Breast epithelium (tissue), 4 donors: ENCODE measurements around the gene KIF26B. TPM values are rescaled to one million over a fixed set of nuclear protein-coding genes. Genes with fewer than 3 reads are reported as not detected.

Experiments
- DNase-seq, 2 donors: peaks; one replicate each; pipeline ENCODE4 v3.0.0-alpha.2; 2019; ENCODE audit warnings: low spot score in 2 of 2
- H3K27ac ChIP-seq, 2 donors: fragments of 200-600 bp; sonication (generic) in 1 of 2; one replicate each; pipeline ENCODE4 v1.5.1; 2016 to 2019; ENCODE audit warnings: mild to moderate bottlenecking in 1 of 2
- H3K27me3 ChIP-seq, 2 donors: fragments of 200-600 bp; sonication (generic) in 1 of 2; one replicate each; pipeline versions ENCODE4 v1.5.1 to v1.6.0; 2017 to 2019; ENCODE audit warnings: control low read depth in 1 of 2, mild to moderate bottlenecking in 1 of 2
- H3K36me3 ChIP-seq: fragments of 200-600 bp; one replicate; pipeline ENCODE4 v1.5.1; 2019
- H3K4me1 ChIP-seq, 2 donors: fragments of 200-600 bp; sonication (generic); one replicate each; pipeline ENCODE4 v1.5.1; 2016 to 2019; ENCODE audit warnings: control low read depth in 1 of 2
- H3K4me3 ChIP-seq, 3 donors: fragments of 200-600 bp; sonication (generic); 1 replicate in 2 of 3; 2 replicates in 1 of 3; pipeline ENCODE4 v1.5.1; 2016 to 2019; ENCODE audit warnings: mild to moderate bottlenecking in 3 of 3, moderate library complexity in 2 of 3
- H3K9me3 ChIP-seq, 2 donors: fragments of 200-600 bp; sonication (generic) in 1 of 2; one replicate each; pipeline ENCODE4 v1.5.1; 2016 to 2019; ENCODE audit warnings: control low read depth in 1 of 2
- POLR2A ChIP-seq: fragments of 450-650 bp; IDR thresholded peaks from one replicate; pipeline ENCODE4 v1.6.1; 2016; ENCODE audit warnings: antibody characterized with exemption, mild to moderate bottlenecking, moderate library complexity
- POLR2AphosphoS5 ChIP-seq, 3 donors: sonication (generic); formaldehyde crosslinking; IDR thresholded peaks; one replicate each; pipeline ENCODE4 v1.6.1; 2017; ENCODE audit warnings: antibody characterized with exemption in 3 of 3
- intact Hi-C: fragments of 100-400 bp; cut with DNase I; formaldehyde crosslinking; loops from one replicate; pipeline ENCODE4 v1.15.1; 2023; ENCODE audit warnings: low total_unique reads
- total RNA-seq, 3 donors: library from RNA; depleted of rRNA; stranded (reverse); fragments of >200 nt; gene quantifications; one replicate each; pipeline ENCODE4 v1.1.0, GENCODE V29; 2016
- TF ChIP-seq, protein P1 (sequence below), 3 donors: fragments of 450-650 bp; IDR thresholded peaks; one replicate each; pipeline ENCODE4 v1.5.1; 2016 to 2017; ENCODE audit warnings: antibody characterized with exemption in 3 of 3, mild to moderate bottlenecking in 3 of 3, moderate library complexity in 3 of 3

The KIF26B gene
- total RNA-seq, 3 donors from 2014 or later = 0.32 to 1.0 (median 0.33) TPM

DNA sequence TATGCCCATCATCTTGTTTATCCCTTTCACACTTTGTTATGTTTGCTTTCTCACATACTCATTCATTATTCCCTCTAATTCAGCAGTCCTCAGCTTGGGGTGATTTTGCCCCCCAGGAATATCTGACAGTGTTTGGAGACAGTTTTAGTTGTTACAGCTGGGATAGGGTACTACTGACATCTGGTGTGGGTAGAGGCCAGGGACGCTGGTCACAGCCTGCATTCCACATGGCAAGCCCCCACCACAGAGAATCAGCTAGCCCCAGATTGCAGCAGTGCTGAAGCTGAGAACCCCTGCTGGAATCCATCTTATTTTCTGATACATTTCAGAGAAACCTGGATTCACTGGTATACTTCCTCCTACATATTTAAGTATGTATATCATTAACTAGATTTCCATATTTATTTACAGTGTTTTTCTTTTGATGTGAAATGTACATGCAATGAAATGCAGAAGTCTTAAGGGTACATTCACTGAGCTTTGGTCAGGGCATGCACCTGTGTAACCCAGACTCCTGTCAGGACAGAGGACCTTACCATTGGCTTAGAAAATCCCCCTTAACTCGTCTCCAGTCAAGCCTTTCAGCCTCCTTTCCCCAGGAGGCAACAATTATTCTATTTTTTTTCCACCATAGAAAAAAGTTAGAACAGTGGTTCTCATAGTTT is 68.3 kb downstream of the KIF26B start:
- Histone ChIP-seq H3K4me3 (no peak overlapping the region), H3K27ac (no peak overlapping the region), H3K9me3 (no peaks in the 10 kb centered on the region), H3K36me3 (no peaks in the 10 kb centered on the region), H3K27me3 (no peaks in the 10 kb centered on the region), H3K4me1 (no peaks in the 10 kb centered on the region)
- TF ChIP-seq POLR2AphosphoS5 (IDR thresholded peaks at IDR 0.05) = no peak
- TF ChIP-seq POLR2A = no peak
- TF ChIP-seq, protein P1, sequence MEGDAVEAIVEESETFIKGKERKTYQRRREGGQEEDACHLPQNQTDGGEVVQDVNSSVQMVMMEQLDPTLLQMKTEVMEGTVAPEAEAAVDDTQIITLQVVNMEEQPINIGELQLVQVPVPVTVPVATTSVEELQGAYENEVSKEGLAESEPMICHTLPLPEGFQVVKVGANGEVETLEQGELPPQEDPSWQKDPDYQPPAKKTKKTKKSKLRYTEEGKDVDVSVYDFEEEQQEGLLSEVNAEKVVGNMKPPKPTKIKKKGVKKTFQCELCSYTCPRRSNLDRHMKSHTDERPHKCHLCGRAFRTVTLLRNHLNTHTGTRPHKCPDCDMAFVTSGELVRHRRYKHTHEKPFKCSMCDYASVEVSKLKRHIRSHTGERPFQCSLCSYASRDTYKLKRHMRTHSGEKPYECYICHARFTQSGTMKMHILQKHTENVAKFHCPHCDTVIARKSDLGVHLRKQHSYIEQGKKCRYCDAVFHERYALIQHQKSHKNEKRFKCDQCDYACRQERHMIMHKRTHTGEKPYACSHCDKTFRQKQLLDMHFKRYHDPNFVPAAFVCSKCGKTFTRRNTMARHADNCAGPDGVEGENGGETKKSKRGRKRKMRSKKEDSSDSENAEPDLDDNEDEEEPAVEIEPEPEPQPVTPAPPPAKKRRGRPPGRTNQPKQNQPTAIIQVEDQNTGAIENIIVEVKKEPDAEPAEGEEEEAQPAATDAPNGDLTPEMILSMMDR (IDR thresholded peaks at IDR 0.05) = no peak
- intact Hi-C loops = no loop called here
- DNase-seq = no peak

DNA sequence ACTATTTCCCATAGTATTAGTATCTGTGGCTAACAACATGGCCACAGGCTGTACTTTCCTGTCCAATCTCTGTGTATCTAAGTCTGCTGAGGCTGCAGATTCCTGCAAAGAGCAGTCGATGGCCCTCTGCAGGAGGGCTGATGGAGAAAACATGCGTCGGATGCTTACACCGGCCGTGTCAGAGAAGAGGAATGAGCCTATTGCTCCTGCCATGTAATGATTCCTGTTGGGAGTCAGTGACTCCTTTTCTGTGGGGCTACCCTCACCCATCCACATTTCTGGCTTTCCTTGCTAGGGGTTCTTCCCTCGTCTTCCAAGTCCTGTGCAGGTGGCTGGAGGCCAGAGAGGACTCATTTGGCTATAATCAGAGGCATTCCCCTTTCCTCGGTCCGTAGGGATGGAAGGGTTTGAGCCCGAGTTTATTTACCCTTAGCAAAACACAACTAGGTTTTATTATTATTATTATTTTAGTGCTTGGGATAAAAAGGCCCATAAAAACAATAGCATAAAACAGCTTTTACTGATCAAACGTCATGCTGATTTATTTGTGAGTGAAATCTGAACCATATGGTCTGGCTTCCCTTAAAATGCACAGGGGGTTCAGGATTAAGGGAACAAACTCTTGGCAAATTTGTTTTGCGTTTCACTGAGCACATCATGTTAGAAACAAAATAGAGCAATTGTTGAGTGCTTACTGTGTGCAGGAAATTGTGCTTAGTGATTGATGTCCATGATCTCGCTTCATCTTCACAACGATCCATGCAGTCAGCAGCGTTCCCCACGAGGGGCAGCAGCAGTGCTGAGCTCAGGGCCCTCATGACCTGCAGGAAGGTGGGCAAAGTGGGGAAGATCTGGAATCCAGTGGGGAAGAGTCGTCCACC is 70.8 kb downstream of the KIF26B start:
- H3K9me3 ChIP-seq = no peaks in the 10 kb centered on the region
- DNase-seq = no peak
- no peaks in the 10 kb centered on the region for H3K36me3 ChIP-seq
- H3K27ac ChIP-seq = no peak overlapping the region
- TF ChIP-seq POLR2A = no peak
- TF ChIP-seq, protein P1 (IDR thresholded peaks at IDR 0.05) = no peak
- no peak for TF ChIP-seq POLR2AphosphoS5 (IDR thresholded peaks at IDR 0.05)
- no peak overlapping the region for H3K4me3 ChIP-seq
- no peaks in the 10 kb centered on the region for H3K27me3 ChIP-seq
- intact Hi-C loops = no loop called here
- H3K4me1 ChIP-seq = no peaks in the 10 kb centered on the region

DNA sequence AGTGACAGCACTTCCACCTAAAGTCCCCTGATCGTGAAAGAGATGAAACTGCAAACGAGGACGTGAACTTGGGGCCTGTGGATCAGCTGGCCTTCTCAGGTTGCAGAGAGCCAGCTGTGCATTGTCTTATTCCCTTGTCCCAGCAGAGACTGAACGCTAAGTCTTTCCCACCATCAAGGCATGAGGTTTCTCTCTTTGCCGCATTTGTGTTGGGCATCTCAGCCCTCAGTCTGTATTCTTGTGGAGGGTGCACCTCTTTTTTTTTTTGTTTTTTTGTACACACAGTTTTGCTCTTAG is 71.4 kb downstream of the KIF26B start:
- H3K27me3 ChIP-seq = no peaks in the 10 kb centered on the region
- H3K9me3 ChIP-seq = no peaks in the 10 kb centered on the region
- TF ChIP-seq POLR2A (no peak), POLR2AphosphoS5 (IDR thresholded peaks at IDR 0.05) (no peak)
- TF ChIP-seq, protein P1 (IDR thresholded peaks at IDR 0.05) = no peak
- H3K4me1 ChIP-seq = no peaks in the 10 kb centered on the region
- H3K27ac ChIP-seq = no peak overlapping the region
- DNase-seq = no peak
- H3K4me3 ChIP-seq = no peak overlapping the region
- H3K36me3 ChIP-seq = no peaks in the 10 kb centered on the region
- intact Hi-C loops = no loop called here

DNA sequence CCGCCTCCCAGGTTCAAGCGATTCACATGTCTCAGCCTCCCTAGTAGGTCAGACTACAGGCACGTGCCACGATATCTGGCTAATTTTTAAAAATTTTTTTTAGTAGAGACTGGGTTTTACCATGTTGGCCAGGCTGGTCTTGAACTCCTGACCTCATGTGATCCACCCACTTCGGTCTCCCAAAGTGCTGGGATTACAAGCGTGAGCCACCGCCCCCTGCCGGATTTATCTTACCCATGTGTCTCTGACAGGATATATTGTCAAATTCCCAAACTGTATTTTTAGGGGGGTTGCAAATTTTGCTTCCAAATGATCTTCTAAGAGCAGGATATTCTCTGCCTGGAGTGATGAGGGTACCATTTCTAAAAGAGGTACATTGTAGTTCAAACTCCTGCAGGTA is 74.3 kb downstream of the KIF26B start:
- TF ChIP-seq, protein P1 (IDR thresholded peaks at IDR 0.05) = no peak
- no peak for TF ChIP-seq POLR2AphosphoS5 (IDR thresholded peaks at IDR 0.05)
- no peak for TF ChIP-seq POLR2A
- Histone ChIP-seq H3K36me3 (no peaks in the 10 kb centered on the region), H3K27me3 (no peaks in the 10 kb centered on the region), H3K27ac (no peak overlapping the region), H3K9me3 (no peaks in the 10 kb centered on the region), H3K4me1 (no peaks in the 10 kb centered on the region), H3K4me3 (no peak overlapping the region)
- intact Hi-C loops = no loop called here
- DNase-seq = no peak

DNA sequence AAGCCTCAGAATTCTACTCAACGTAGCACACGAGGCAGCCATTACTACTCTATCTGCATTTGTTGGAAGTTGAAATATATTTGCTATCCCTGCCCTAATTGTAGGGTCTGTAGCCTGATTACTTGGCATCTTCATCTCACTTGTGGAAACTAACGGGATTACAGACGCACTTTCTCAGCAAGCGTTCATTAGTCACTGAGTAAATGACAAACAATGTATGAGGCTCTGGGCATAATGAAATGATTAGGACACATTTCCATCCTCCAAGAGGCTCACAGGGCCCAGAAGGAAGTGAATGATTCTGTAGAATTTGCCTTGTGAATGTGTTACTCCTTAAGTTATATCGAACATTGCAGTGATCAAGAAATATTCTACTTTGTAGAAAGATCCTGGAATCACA is 78.1 kb downstream of the KIF26B start:
- intact Hi-C loops = no loop called here

More for the DNA sequence above, 78.1 kb downstream of the KIF26B start:
- H3K4me1 ChIP-seq = no peaks in the 10 kb centered on the region
- no peak overlapping the region for H3K27ac ChIP-seq
- no peak for TF ChIP-seq POLR2AphosphoS5 (IDR thresholded peaks at IDR 0.05)
- TF ChIP-seq POLR2A = no peak
- H3K4me3 ChIP-seq = no peak overlapping the region
- no peaks in the 10 kb centered on the region for H3K36me3 ChIP-seq
- H3K9me3 ChIP-seq = no peaks in the 10 kb centered on the region
- H3K27me3 ChIP-seq = no peaks in the 10 kb centered on the region
- no peak for DNase-seq
